K562 (cell line): Measurements from ENCODE around the gene ACRBP. TPM values are rescaled to one million over a fixed set of nuclear protein-coding genes. Genes with fewer than 3 reads are reported as not detected.
A peak's percentile ranks its signal among the peaks of the same experiment; 100 is the strongest.

Experiments used
- FIP1L1 ChIP-seq: fragments of 200-400 bp; formaldehyde crosslinking; IDR thresholded peaks from 2 replicates; pipeline ENCODE4 v1.6.1; 2018; ENCODE audit warnings: mild to moderate bottlenecking, low read depth, low read length; ENCODE audit not compliant: poor library complexity, severe bottlenecking
- FOXK2 ChIP-seq, 2 experiments: fragments of 450-650 bp; IDR thresholded peaks in 1 of 2; conservative IDR thresholded peaks in 1 of 2; 2 replicates each; pipeline ENCODE4 v1.6.1; 2016; ENCODE audit warnings: low read depth in 2 of 2, mild to moderate bottlenecking in 1 of 2
- GATA2 ChIP-seq: sonication (generic); formaldehyde crosslinking; IDR thresholded peaks from 2 replicates; pipeline ENCODE4 v1.4.0; 2020; ENCODE audit warnings: mild to moderate bottlenecking, missing genetic modification reagents
- HNRNPL ChIP-seq: fragments of 200-400 bp; formaldehyde crosslinking; IDR thresholded peaks from 2 replicates; pipeline ENCODE4 v1.6.1; 2017; ENCODE audit warnings: low read depth, mild to moderate bottlenecking, low read length
- HNRNPLL ChIP-seq: fragments of 200-400 bp; formaldehyde crosslinking; IDR thresholded peaks from 2 replicates; pipeline ENCODE4 v1.6.1; 2017; ENCODE audit warnings: low read length, low read depth, mild to moderate bottlenecking; ENCODE audit not compliant: poor library complexity, severe bottlenecking
- ILF3 ChIP-seq: fragments of 450-650 bp; IDR thresholded peaks from 2 replicates; pipeline ENCODE4 v1.6.1; 2018; ENCODE audit warnings: antibody characterized with exemption, mild to moderate bottlenecking, moderate library complexity, borderline replicate concordance
- KLF10 ChIP-seq: fragments of 250-450 bp; sonication (Bioruptor Pico); IDR thresholded peaks from 2 replicates; pipeline ENCODE4 v1.6.1; 2021; ENCODE audit warnings: matching md5 sums
- MECOM ChIP-seq: fragments of 250-450 bp; sonication (Bioruptor Pico); IDR thresholded peaks from 2 replicates; pipeline ENCODE4 v1.8.0; 2022; ENCODE audit warnings: inconsistent platforms
- NCOA1 ChIP-seq: fragments of 450-650 bp; IDR thresholded peaks from 2 replicates; pipeline ENCODE4 v1.6.1; 2016; ENCODE audit warnings: low read depth
- NFATC3 ChIP-seq: fragments of 450-650 bp; IDR thresholded peaks from 2 replicates; pipeline ENCODE4 v1.6.1; 2017; ENCODE audit warnings: mild to moderate bottlenecking
- NFE2 ChIP-seq: IDR thresholded peaks from 2 replicates; pipeline ENCODE4 v1.6.1; 2014; ENCODE audit warnings: antibody characterized with exemption, low read depth
- PCBP2 ChIP-seq: fragments of 200-400 bp; formaldehyde crosslinking; IDR thresholded peaks from 2 replicates; pipeline ENCODE4 v1.6.1; 2018; ENCODE audit warnings: low read length, low read depth, mild to moderate bottlenecking, moderate library complexity; ENCODE audit not compliant: poor library complexity, severe bottlenecking
- RBM34 ChIP-seq: fragments of 200-400 bp; formaldehyde crosslinking; IDR thresholded peaks from 2 replicates; pipeline ENCODE4 v1.6.1; 2018; ENCODE audit warnings: low read length, borderline replicate concordance; ENCODE audit not compliant: insufficient read depth
- SIN3B ChIP-seq: fragments of 450-650 bp; IDR thresholded peaks from 2 replicates; pipeline ENCODE4 v1.6.1; 2017; ENCODE audit warnings: low read depth, mild to moderate bottlenecking, moderate library complexity
- SRSF1 ChIP-seq: fragments of 200-400 bp; formaldehyde crosslinking; IDR thresholded peaks from 2 replicates; pipeline ENCODE4 v1.6.1; 2017; ENCODE audit warnings: mild to moderate bottlenecking, low read depth, low read length, moderate library complexity
- TAF9B ChIP-seq: fragments of 450-650 bp; IDR thresholded peaks from 2 replicates; pipeline ENCODE4 v1.6.1; 2018; ENCODE audit warnings: mild to moderate bottlenecking; ENCODE audit not compliant: partially characterized antibody
- XRCC4 ChIP-seq: IDR thresholded peaks from one replicate; pipeline ENCODE4 v1.6.1; 2011; ENCODE audit not compliant: insufficient read depth, insufficient read length; ENCODE audit errors: extremely low read depth
- XRCC5 ChIP-seq: fragments of 200-400 bp; formaldehyde crosslinking; IDR thresholded peaks from 2 replicates; pipeline ENCODE4 v1.6.1; 2017; ENCODE audit warnings: low read depth, mild to moderate bottlenecking, low read length
- ZNF124 ChIP-seq: sonication (generic); formaldehyde crosslinking; IDR thresholded peaks from 2 replicates; pipeline ENCODE4 v1.8.1; 2022; ENCODE audit warnings: missing genetic modification reagents
- ZNF217 ChIP-seq: sonication (generic); formaldehyde crosslinking; IDR thresholded peaks from 2 replicates; pipeline ENCODE4 v1.8.0; 2022; ENCODE audit warnings: mild to moderate bottlenecking, missing genetic modification reagents
- ZNF324 ChIP-seq: fragments of 250-450 bp; sonication (Bioruptor Pico); IDR thresholded peaks from 2 replicates; pipeline ENCODE4 v1.4.0; 2020; ENCODE audit warnings: mild to moderate bottlenecking
- ZNF41 ChIP-seq: fragments of 250-450 bp; sonication (Bioruptor Pico); conservative IDR thresholded peaks from 2 replicates; pipeline ENCODE4 v1.4.0; 2020; ENCODE audit warnings: mild to moderate bottlenecking
- ZNF507 ChIP-seq: conservative IDR thresholded peaks from 2 replicates; pipeline ENCODE4 v1.6.1; 2017; ENCODE audit warnings: missing genetic modification characterization, missing compliant biosample characterization
- ZNF77 ChIP-seq: fragments of 250-450 bp; sonication (Bioruptor Pico); IDR thresholded peaks from 2 replicates; pipeline ENCODE4 v1.5.0; 2020
- polyA plus RNA-seq, 8 experiments: library from polyadenylated mRNA; depleted of rRNA in 4 of 8; stranded (reverse) in 5 of 8; unstranded in 3 of 8; fragments of >200 nt; fragmentation: Nextera tagmentation in 2 of 8; fragmentation: Illumina TruSeq in 1 of 8; extraction: Ambion mirVana in 2 of 8; extraction: Trizol in 1 of 8; gene quantifications; 2 replicates each; pipeline versions ENCODE4 v1.2.1 to v1.2.3, GENCODE V29; 2011 to 2014; ENCODE audit warnings: inconsistent platforms in 1 of 8, missing spikeins in 1 of 8
- total RNA-seq, 7 experiments: library from RNA; depleted of rRNA in 6 of 7; stranded (reverse); fragments of >200 nt in 6 of 7; fragmentation: Illumina TruSeq in 2 of 7; extraction: Trizol in 2 of 7; gene quantifications; 2 replicates each; pipeline versions ENCODE4 v1.2.1 to v1.2.3, GENCODE V29; 2011 to 2021; ENCODE audit warnings: low replicate concordance in 1 of 7
- TF ChIP-seq, protein P1 (sequence below): sonication (generic); formaldehyde crosslinking; IDR thresholded peaks from 2 replicates; pipeline ENCODE4 v1.8.1; 2023; ENCODE audit warnings: mild to moderate bottlenecking, missing genetic modification reagents, moderate library complexity
- TF ChIP-seq, protein P2 (sequence below): fragments of 450-650 bp; formaldehyde crosslinking; IDR thresholded peaks from 2 replicates; pipeline ENCODE4 v1.4.0; 2020; ENCODE audit warnings: mild to moderate bottlenecking, moderate library complexity

The ACRBP gene
- total and polyA plus RNA-seq, 9 of the 15 experiments (the other 6 are each of a cell fraction or from before 2014, with no cell fraction given), result 3.1 to 31.8 (median 8.4) TPM

DNA sequence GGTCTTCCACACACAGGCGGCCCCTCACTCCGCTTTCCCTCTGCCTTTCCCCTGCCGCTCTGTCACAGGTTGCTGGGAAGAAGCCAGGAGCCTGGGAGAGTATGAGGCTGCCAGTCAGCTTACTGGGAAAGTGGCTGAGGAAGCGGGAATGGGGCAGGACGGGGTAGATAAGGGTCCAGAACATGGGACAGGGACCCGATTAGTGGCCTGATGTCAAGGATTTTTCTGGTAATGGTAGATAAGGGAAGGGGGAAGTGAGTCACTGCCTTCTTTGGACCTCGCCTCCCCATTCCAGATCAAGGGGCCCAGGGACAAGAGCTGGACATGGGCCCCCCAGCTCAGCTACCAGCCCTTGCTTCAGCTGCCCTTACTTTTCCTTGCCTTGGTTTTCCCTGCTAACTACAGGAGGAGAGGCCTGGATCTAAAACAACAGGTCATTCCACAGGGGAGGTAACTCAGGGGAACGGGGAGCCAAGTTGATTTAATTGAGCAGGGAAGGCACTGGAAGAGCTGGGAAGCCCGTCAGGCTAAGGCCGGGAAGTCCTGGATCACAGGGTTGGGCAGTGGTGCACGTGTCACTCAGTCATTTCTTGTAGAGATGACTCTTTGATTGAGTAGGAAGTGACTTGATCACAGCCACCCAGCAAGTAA is 8.0 kb downstream of the ACRBP start (continued):
- TF ChIP-seq GATA2 (CRISPR knock-in tag), result peak; percentile 87
- TF ChIP-seq FOXK2 (conservative IDR thresholded peaks at IDR 0.05 in 1 of 2, IDR thresholded peaks at IDR 0.05 in 1 of 2; ENCODE audit: low read depth in 2 of 2), result no peak
- peak; percentile 40 for TF ChIP-seq TAF9B
- TF ChIP-seq XRCC5, result no peak
- no peak for TF ChIP-seq HNRNPLL
- no peak for TF ChIP-seq MECOM (CRISPR knock-in tag)
- peak; percentile 74; the same call in 1 of the 2 replicates for TF ChIP-seq NCOA1
- TF ChIP-seq, protein P1, sequence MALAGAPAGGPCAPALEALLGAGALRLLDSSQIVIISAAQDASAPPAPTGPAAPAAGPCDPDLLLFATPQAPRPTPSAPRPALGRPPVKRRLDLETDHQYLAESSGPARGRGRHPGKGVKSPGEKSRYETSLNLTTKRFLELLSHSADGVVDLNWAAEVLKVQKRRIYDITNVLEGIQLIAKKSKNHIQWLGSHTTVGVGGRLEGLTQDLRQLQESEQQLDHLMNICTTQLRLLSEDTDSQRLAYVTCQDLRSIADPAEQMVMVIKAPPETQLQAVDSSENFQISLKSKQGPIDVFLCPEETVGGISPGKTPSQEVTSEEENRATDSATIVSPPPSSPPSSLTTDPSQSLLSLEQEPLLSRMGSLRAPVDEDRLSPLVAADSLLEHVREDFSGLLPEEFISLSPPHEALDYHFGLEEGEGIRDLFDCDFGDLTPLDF (CRISPR knock-in tag), result 0 out of 2 replicates have a peak, but pooled peaks have one; percentile 21
- TF ChIP-seq ZNF77, result no peak
- TF ChIP-seq, protein P2, sequence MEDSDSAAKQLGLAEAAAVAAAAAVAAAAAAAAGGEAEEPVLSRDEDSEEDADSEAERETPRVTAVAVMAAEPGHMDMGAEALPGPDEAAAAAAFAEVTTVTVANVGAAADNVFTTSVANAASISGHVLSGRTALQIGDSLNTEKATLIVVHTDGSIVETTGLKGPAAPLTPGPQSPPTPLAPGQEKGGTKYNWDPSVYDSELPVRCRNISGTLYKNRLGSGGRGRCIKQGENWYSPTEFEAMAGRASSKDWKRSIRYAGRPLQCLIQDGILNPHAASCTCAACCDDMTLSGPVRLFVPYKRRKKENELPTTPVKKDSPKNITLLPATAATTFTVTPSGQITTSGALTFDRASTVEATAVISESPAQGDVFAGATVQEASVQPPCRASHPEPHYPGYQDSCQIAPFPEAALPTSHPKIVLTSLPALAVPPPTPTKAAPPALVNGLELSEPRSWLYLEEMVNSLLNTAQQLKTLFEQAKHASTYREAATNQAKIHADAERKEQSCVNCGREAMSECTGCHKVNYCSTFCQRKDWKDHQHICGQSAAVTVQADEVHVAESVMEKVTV, result no peak
- TF ChIP-seq KLF10 (CRISPR knock-in tag), result no peak
- no peak for TF ChIP-seq SRSF1
- TF ChIP-seq ILF3, result no peak
- no peak for TF ChIP-seq ZNF41
- TF ChIP-seq FIP1L1, result no peak
- no peak for TF ChIP-seq XRCC4
- TF ChIP-seq NFE2, result no peak
- TF ChIP-seq ZNF507 (tag), result no peak
- no peak for TF ChIP-seq SIN3B
- no peak for TF ChIP-seq RBM34
- TF ChIP-seq PCBP2, result no peak
- TF ChIP-seq HNRNPL, result no peak
- TF ChIP-seq ZNF324 (CRISPR knock-in tag), result no peak
- TF ChIP-seq NFATC3, result no peak
- no peak for TF ChIP-seq ZNF217 (CRISPR knock-in tag)
- TF ChIP-seq ZNF124 (CRISPR knock-in tag), result no peak
